Activated CD4-positive, alpha-beta T cell treated with anti-CD3 and anti-CD28 coated beads for 36 hours (primary cell): ENCODE data around the gene CTNND2. TPM values are rescaled to one million over a fixed set of nuclear protein-coding genes. Genes with fewer than 3 reads are reported as not detected.

Source experiments
- ATAC-seq: fragments of 200-7000 bp; cut with Tn5 transposase; one replicate; pipeline ENCODE4 v1.10.0; 2021; ENCODE audit warnings: mild to moderate bottlenecking, moderate library complexity
- CTCF ChIA-PET: fragments of 350-600 bp; sonication (Branson Sonifier 250); formaldehyde crosslinking; loops from one replicate; lab custom pipeline; 2021; ENCODE audit warnings: antibody characterized with exemption; lab: Charles Lee
- POLR2A ChIA-PET: fragments of 350-600 bp; sonication (Branson Sonifier 250); formaldehyde crosslinking; loops from one replicate; lab custom pipeline; 2021; ENCODE audit warnings: antibody characterized with exemption, inconsistent platforms; lab: Charles Lee
- DNase-seq: peaks from one replicate; pipeline ENCODE4 v3.0.0-alpha.2; 2020
- H3K27ac Mint-ChIP-seq: one replicate; pipeline ENCODE4 v1.8.0; 2021; ENCODE audit warnings: mixed read lengths
- H3K27me3 Mint-ChIP-seq: one replicate; pipeline ENCODE4 v1.8.0; 2021; ENCODE audit warnings: mixed read lengths
- H3K36me3 Mint-ChIP-seq: one replicate; pipeline ENCODE4 v1.8.0; 2021; ENCODE audit warnings: low read depth, mixed read lengths
- H3K4me1 Mint-ChIP-seq: one replicate; pipeline ENCODE4 v1.8.0; 2021; ENCODE audit warnings: mixed read lengths
- H3K4me3 Mint-ChIP-seq: one replicate; pipeline ENCODE4 v1.8.0; 2021; ENCODE audit warnings: mild to moderate bottlenecking, moderate library complexity, mixed read lengths
- H3K9me3 Mint-ChIP-seq: one replicate; pipeline ENCODE4 v1.8.0; 2021; ENCODE audit warnings: low read depth, mixed read lengths
- intact Hi-C, 2 experiments: fragments of 100-400 bp; cut with DNase I in 1 of 2; cut with micrococcal nuclease in 1 of 2; formaldehyde crosslinking; loops; one replicate each; pipeline versions ENCODE4 v1.14.2 to v1.15.1; 2022 to 2024; cut with DNase I, micrococcal nuclease
- total RNA-seq, 2 experiments: library from RNA; stranded (reverse); gene quantifications; one replicate each; pipeline ENCODE4 v1.2.3, GENCODE V29; 2021

Gene CTNND2
- total RNA-seq, 2 experiments from 2014 or later = not detected

DNA sequence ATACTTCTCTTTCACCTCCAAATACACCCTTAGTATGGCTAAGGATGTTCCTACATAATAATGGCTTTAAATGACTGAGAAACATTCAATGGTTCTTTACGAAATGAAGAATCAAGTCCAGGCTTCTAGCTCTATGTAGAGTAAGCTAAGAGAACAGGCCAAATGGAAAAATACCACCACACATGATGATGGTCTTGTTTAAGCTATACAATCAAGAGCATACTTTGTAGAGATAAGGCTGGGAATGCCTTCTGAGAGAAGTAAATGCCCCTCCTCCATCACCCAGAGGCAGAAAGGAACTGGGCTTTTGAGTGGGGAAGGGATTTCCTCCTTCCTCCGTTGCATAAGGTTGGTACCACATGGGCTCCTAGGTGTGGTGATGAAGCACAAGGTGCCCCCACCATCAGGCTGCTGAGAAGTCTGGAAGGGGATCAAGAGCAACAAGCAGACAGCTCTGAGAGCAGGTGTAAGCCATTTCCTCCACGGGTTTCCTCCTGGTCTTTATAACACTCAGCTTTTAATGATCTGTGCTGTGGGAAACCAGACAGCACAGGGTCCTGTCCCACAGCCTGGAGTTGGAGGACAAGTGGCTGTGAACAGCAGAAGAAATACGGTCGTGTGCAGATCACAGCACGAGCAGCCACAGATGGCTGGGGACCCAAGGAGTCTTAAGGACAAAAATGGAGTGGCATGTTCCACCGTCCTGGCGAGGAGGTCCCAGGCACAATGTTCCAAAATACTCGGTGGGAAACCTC lies 396.9 kb downstream of the CTNND2 start:
- H3K36me3 Mint-ChIP-seq = no peaks in the 10 kb centered on the region
- POLR2A ChIA-PET = no interaction called here
- H3K27me3 Mint-ChIP-seq = no peaks in the 10 kb centered on the region
- H3K4me1 Mint-ChIP-seq = no peaks in the 10 kb centered on the region
- DNase-seq = no peak
- CTCF ChIA-PET = interaction anchor here (0.7 kb wide), 1 partner anchor 643 kb away, joined by 3 read pairs; no protein-coding TSS in a partner anchor
- H3K9me3 Mint-ChIP-seq = no peaks in the 10 kb centered on the region
- H3K27ac Mint-ChIP-seq = no peak overlapping the region
- ATAC-seq = no peak
- H3K4me3 Mint-ChIP-seq = no peak overlapping the region
- intact Hi-C loops = no loop called here

DNA sequence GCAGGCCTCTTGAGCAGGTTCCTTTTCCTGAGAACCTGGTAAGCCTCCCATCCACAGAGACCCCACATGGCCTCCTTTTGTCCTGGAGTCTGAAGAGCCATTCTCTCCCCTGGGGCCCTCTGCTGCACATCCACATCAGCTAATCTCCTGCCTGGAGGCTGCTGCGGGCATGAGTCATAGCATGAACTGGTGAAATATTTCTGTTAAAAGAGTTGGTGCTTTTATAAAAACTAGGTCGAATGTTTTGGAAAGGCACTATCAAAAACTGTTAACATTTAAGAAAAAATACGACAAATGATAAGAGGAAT lies 399.4 kb downstream of the CTNND2 start:
- H3K4me3 Mint-ChIP-seq = no peak overlapping the region
- no peaks in the 10 kb centered on the region for H3K27me3 Mint-ChIP-seq
- DNase-seq = no peak
- intact Hi-C loops = no loop called here
- no peak overlapping the region for H3K27ac Mint-ChIP-seq
- ATAC-seq = no peak
- no peaks in the 10 kb centered on the region for H3K36me3 Mint-ChIP-seq
- H3K4me1 Mint-ChIP-seq = no peaks in the 10 kb centered on the region
- POLR2A ChIA-PET = no interaction called here
- CTCF ChIA-PET = no interaction called here
- H3K9me3 Mint-ChIP-seq = no peaks in the 10 kb centered on the region

GRCh38 chr5:11504065-11504885 lies 400.0 kb downstream of the CTNND2 start:
- H3K9me3 Mint-ChIP-seq = no peaks in the 10 kb centered on the region
- H3K4me3 Mint-ChIP-seq = no peak overlapping the region
- H3K27ac Mint-ChIP-seq = no peak overlapping the region
- ChIA-PET CTCF (no interaction called here), POLR2A (no interaction called here)
- intact Hi-C loops = no loop called here
- no peaks in the 10 kb centered on the region for H3K27me3 Mint-ChIP-seq
- H3K4me1 Mint-ChIP-seq = no peaks in the 10 kb centered on the region
- no peak for DNase-seq
- H3K36me3 Mint-ChIP-seq = no peaks in the 10 kb centered on the region
- no peak for ATAC-seq

DNA sequence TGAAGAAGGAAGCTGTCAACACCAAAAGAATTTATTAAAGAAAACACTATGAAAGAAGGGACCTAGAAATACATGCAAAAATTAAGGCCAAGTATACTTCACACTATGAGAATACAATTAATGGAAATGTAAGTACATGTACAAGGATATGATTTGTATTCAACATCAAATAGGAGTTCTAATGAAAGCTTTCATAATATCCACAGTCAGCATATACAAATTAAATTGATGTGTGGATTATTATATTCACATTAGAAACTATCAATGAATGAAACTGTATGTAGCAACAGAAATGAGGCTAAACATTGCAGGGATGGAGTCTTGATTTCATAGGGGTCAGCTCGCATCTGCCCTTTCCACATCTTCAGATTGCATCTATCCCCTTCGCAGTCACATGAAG lies 401.5 kb downstream of the CTNND2 start:
- Mint-ChIP-seq H3K4me1 (no peaks in the 10 kb centered on the region), H3K27me3 (peaks cover 2% of the 10 kb centered on the region), H3K27ac (no peak overlapping the region), H3K36me3 (no peaks in the 10 kb centered on the region), H3K4me3 (no peak overlapping the region), H3K9me3 (no peaks in the 10 kb centered on the region)
- POLR2A ChIA-PET = no interaction called here
- intact Hi-C loops = no loop called here
- CTCF ChIA-PET = no interaction called here
- DNase-seq (no peak), ATAC-seq (no peak)

GRCh38 chr5:11497651-11498050 lies 406.6 kb downstream of the CTNND2 start:
- no peaks in the 10 kb centered on the region for H3K9me3 Mint-ChIP-seq
- H3K4me3 Mint-ChIP-seq = no peak overlapping the region
- POLR2A ChIA-PET = no interaction called here
- no peak overlapping the region for H3K27ac Mint-ChIP-seq
- no peak for DNase-seq
- CTCF ChIA-PET = no interaction called here
- H3K4me1 Mint-ChIP-seq = no peaks in the 10 kb centered on the region
- ATAC-seq = no peak
- intact Hi-C loops = no loop called here
- H3K27me3 Mint-ChIP-seq = peaks cover 2% of the 10 kb centered on the region
- H3K36me3 Mint-ChIP-seq = no peaks in the 10 kb centered on the region

DNA sequence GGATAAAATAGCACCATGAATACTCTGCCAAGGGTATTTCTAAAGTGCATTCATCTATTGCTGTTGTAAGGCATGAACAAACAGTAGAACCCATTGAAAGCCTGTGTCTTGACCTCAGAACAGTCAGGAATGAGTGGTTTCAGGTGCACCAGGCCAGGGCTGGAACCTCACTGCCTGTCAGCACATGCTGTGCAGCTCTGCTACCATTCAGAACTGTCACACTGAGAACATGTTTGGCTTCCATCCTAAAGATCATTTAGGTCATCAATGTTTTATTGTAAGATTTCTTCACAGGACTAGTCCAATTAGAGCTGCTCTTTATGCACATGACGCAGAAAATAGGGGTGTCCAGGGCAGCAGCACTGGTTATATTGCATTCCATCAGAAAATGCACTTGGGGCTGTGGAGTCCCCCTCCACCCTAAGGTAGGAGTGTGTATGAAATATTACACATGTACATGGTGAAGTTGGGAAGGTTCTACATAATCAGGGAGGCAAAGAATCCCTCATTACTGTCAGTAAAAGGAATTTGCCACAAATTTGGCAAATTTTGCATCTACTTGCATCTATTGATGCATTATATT lies 408.0 kb downstream of the CTNND2 start:
- Mint-ChIP-seq H3K4me3 (no peak overlapping the region), H3K36me3 (no peaks in the 10 kb centered on the region), H3K27ac (no peak overlapping the region), H3K4me1 (no peaks in the 10 kb centered on the region), H3K9me3 (no peaks in the 10 kb centered on the region), H3K27me3 (peaks cover 2% of the 10 kb centered on the region)
- intact Hi-C loops = no loop called here
- no peak for DNase-seq
- ChIA-PET POLR2A (no interaction called here), CTCF (no interaction called here)
- ATAC-seq = no peak

DNA sequence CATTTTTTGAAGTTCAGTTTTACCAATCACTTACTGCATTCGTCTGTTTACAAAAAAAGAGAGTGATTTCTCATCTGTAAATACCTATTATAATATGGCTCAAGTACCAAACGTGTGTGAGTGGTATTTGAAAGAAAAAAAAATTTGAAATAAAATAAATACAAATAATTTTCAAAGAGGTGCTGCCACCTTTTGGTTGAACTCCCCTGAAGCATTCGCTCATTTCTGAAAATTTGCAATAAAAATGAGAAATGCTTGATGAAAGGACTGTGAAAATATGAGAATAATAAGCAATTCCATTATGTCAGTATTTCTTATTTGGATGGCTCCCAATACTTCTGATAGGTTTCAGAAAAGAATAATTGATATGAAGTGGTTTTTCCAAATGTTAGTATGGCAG lies 409.9 kb downstream of the CTNND2 start:
- no peak for ATAC-seq
- no peaks in the 10 kb centered on the region for H3K9me3 Mint-ChIP-seq
- POLR2A ChIA-PET = no interaction called here
- peak; percentile 5 for DNase-seq
- no peak overlapping the region for H3K27ac Mint-ChIP-seq
- CTCF ChIA-PET = no interaction called here
- no peaks in the 10 kb centered on the region for H3K4me1 Mint-ChIP-seq
- H3K36me3 Mint-ChIP-seq = no peaks in the 10 kb centered on the region
- peaks cover 2% of the 10 kb centered on the region for H3K27me3 Mint-ChIP-seq
- no peak overlapping the region for H3K4me3 Mint-ChIP-seq
- intact Hi-C loops = loop anchor here (5.0 kb wide), 3 partner anchors 227 to 632 kb away; no protein-coding TSS in a partner anchor

DNA sequence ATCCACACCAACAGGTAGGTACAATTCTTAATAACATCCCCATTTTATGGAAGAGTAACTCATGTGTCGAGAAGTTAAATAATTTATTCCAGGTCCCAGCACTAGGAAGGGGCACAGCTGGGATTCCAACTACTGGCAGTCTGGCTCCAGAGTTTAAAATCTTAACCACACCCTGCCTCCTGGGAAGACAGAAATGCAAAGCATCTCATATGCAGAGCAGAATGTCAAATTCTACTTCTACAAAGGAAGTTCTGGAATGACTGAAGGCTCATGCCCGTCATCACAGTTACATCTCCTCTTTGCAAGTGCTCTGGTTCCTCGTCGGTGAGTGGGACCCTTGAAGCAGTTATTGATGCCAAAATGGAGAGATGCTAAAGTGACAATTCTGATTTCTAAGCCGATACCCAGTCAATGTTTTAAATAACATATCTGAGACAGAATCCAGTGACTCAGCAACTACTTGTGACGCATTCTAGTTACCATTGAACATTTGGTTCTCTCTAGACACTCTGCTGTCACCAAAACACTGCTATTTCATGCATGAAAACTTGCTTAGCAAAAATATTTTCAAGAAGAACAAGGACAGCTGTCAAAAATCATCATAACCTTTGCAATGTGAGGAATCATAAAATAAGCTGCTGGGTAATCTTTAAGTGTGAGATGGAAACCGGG lies 412.7 kb downstream of the CTNND2 start:
- POLR2A ChIA-PET = interaction anchor here (0.6 kb wide), 1 partner anchor 490 kb away, joined by 3 read pairs; no protein-coding TSS in a partner anchor
- no peak for DNase-seq
- CTCF ChIA-PET = no interaction called here
- no peaks in the 10 kb centered on the region for H3K36me3 Mint-ChIP-seq
- no peaks in the 10 kb centered on the region for H3K9me3 Mint-ChIP-seq
- intact Hi-C loops = loop anchor here (5.0 kb wide), 3 partner anchors 224 to 629 kb away; no protein-coding TSS in a partner anchor
- ATAC-seq = no peak
- H3K27ac Mint-ChIP-seq = no peak overlapping the region
- H3K4me3 Mint-ChIP-seq = no peak overlapping the region
- H3K4me1 Mint-ChIP-seq = no peaks in the 10 kb centered on the region
- H3K27me3 Mint-ChIP-seq = peaks cover 2% of the 10 kb centered on the region

GRCh38 chr5:11483630-11484029 lies 420.6 kb downstream of the CTNND2 start:
- Mint-ChIP-seq H3K4me3 (no peak overlapping the region), H3K27ac (no peak overlapping the region), H3K36me3 (no peaks in the 10 kb centered on the region), H3K9me3 (no peaks in the 10 kb centered on the region), H3K4me1 (no peaks in the 10 kb centered on the region), H3K27me3 (peaks cover 7% of the 10 kb centered on the region)
- ChIA-PET CTCF (no interaction called here), POLR2A (no interaction called here)
- DNase-seq = no peak
- no peak for ATAC-seq
- intact Hi-C loops = no loop called here

DNA sequence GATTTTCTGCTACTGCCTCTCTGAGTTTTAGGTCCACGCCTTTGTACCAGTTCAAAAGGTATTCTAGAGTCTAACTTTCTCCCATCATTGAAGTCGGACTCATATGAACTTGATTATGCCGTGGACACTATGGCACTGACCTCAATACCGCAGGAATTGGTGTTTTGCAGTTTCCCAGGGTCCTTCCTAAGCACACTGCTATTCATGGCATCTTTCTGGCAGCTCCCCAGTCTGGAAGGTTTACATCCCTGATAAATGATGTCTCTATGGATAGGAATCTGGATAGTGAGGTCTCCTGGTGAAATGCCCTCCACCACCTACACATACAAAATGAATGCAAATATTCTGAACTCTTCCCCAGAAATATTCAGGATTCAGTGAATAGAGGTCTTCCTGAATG lies 422.2 kb downstream of the CTNND2 start:
- no peaks in the 10 kb centered on the region for H3K36me3 Mint-ChIP-seq

DNA sequence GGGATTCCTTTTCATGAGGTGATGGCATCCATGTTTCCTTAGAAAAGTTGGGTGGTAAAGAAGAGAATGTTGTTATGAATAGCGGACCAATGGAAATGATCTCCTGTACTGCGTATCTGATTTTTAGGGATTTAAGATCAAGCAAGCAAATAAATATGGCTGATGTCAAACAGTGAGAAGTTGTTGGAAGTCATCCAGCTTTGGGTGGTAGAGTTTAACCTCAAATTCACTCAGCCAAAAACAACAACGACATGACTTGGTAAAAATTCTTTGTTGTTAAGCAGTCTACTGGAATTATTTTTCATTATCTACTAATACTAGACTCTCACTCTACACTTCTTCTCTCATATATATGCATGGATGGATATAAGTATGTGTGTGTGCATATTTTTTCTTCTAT lies 426.5 kb downstream of the CTNND2 start:
- CTCF ChIA-PET = no interaction called here
- Mint-ChIP-seq H3K9me3 (no peaks in the 10 kb centered on the region), H3K4me1 (no peaks in the 10 kb centered on the region), H3K27ac (no peak overlapping the region), H3K27me3 (peaks cover 3% of the 10 kb centered on the region), H3K4me3 (no peak overlapping the region), H3K36me3 (no peaks in the 10 kb centered on the region)
- DNase-seq = no peak
- ATAC-seq = no peak
- intact Hi-C loops = no loop called here
- POLR2A ChIA-PET = no interaction called here

More for the DNA sequence above, 422.2 kb downstream of the CTNND2 start:
- no peak overlapping the region for H3K27ac Mint-ChIP-seq
- ChIA-PET CTCF (no interaction called here), POLR2A (no interaction called here)
- DNase-seq (no peak), ATAC-seq (no peak)
- no peaks in the 10 kb centered on the region for H3K9me3 Mint-ChIP-seq
- no peaks in the 10 kb centered on the region for H3K4me1 Mint-ChIP-seq
- peaks cover 5% of the 10 kb centered on the region for H3K27me3 Mint-ChIP-seq
- H3K4me3 Mint-ChIP-seq = no peak overlapping the region
- intact Hi-C loops = no loop called here
